ENCODE data around the gene ELOVL3. TPM values are rescaled to one million over a fixed set of nuclear protein-coding genes. Genes with fewer than 3 reads are reported as not detected.

Gene ELOVL3
- total and polyA plus RNA-seq, 8 donors: 0.20 to 0.31 TPM; not detected in 6

DNA sequence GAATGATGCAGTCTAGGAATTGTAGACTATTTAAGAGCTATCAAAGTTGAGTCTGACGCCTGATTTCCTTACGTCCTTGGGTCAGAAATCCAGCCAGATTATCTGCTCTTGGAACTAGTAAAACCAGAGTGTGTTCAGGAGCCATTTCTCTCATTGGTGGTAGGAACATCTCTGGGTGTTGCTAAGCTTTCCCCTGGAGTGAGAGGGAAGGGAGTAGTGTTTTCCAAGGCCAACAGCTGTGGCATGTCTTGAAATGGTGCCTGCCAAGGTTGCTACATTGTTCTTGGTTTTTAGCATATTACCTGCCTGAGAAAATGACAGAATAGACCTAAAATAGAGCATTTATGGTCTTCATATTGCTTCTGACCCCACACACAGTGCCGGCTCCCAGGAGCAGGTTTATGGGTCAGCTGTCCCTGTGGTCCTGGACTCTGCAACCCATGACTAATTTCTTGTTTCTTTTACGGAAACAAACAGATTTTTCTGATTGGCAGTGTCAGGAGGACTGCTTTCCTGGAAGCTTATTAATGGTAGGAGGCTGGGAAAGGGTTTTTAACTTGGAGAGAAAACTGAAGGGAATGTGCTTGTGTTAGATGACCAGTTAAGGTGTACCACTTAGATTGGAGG is 36.8 kb downstream of the ELOVL3 start:
- DNase-seq: no peak
- 64 to 83% (median 66%) methylated on average over 4 of the region's 4 CpGs for WGBS, 5 donors
- Histone ChIP-seq H3K4me3 (no peak overlapping the region), H3K4me1 (peaks cover 18 to 63% (median 46%) of the 10 kb centered on the region in 4 donors), H3K9me3 (no peaks in the 10 kb centered on the region), H3K36me3 (peaks cover 30 to 49% (median 40%) of the 10 kb centered on the region in 4 donors), H3K27me3 (no peaks in the 10 kb centered on the region), H3K27ac (peak overlapping the region in 1 of 5 donors; percentile 15)
- intact Hi-C loops (cut with DNase I; ENCODE audit: low total_unique reads): no loop called here
- TF ChIP-seq CTCF (IDR thresholded peaks at IDR 0.05) (no peak), POLR2A (IDR thresholded peaks at IDR 0.05) (no peak), EP300 (IDR thresholded peaks at IDR 0.05) (no peak), POLR2AphosphoS5 (IDR thresholded peaks at IDR 0.05) (no peak)

- intact Hi-C loops (cut with DNase I; ENCODE audit: low total_unique reads): no loop called here
- no peak overlapping the region for H3K27ac ChIP-seq
- no peak overlapping the region for H3K4me3 ChIP-seq
- H3K9me3 ChIP-seq: no peaks in the 10 kb centered on the region
- WGBS, 5 donors: 69 to 84% (median 74%) methylated on average over 4 of the region's 4 CpGs
- DNase-seq: no peak
- peaks cover 30 to 71% (median 50%) of the 10 kb centered on the region in 4 donors for H3K4me1 ChIP-seq
- TF ChIP-seq EP300 (IDR thresholded peaks at IDR 0.05): no peak
- no peak for TF ChIP-seq POLR2A (IDR thresholded peaks at IDR 0.05)
- no peaks in the 10 kb centered on the region for H3K27me3 ChIP-seq
- H3K36me3 ChIP-seq: peaks cover 30 to 45% (median 37%) of the 10 kb centered on the region in 4 donors
Measured at GRCh38 chr10:102264371-102264770, 38.3 kb downstream of the ELOVL3 start.

- peaks cover 30 to 72% (median 50%) of the 10 kb centered on the region in 4 donors for H3K4me1 ChIP-seq
- no peak for DNase-seq
- no peak for TF ChIP-seq POLR2A (IDR thresholded peaks at IDR 0.05)
- no peak for TF ChIP-seq POLR2AphosphoS5 (IDR thresholded peaks at IDR 0.05)
- no peak for TF ChIP-seq EP300 (IDR thresholded peaks at IDR 0.05)
- TF ChIP-seq CTCF (IDR thresholded peaks at IDR 0.05): no peak
- H3K27me3 ChIP-seq: no peaks in the 10 kb centered on the region
- H3K27ac ChIP-seq: no peak overlapping the region
- peaks cover 8 to 22% (median 15%) of the 10 kb centered on the region in 4 donors for H3K36me3 ChIP-seq
- WGBS, 5 donors: 69 to 89% (median 72%) methylated on average over 3 of the region's 3 CpGs
- no peak overlapping the region for H3K4me3 ChIP-seq
- H3K9me3 ChIP-seq: no peaks in the 10 kb centered on the region
- intact Hi-C loops (cut with DNase I; ENCODE audit: low total_unique reads): no loop called here
Measured at GRCh38 chr10:102266670-102267069, 40.6 kb downstream of the ELOVL3 start.

DNA sequence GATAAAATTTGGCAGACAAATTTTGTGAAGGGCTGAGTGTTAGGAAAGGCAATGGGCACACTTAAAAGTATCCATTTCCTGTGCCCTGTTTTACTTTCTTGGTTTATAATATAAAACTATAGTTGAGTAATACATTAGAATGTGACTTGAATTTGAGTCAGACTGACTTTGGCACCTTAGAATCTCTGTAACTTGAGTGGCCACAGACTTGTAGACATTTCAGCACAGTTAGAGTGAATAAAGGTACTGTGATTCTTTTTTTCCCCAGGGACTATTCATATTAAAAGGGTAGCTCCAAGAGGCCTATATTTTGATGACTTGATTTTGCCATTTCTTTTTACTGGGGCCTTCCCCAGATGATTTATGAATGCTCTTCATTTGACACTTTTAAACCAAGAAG is 41.6 kb downstream of the ELOVL3 start:
- Histone ChIP-seq H3K4me3 (no peak overlapping the region), H3K9me3 (no peaks in the 10 kb centered on the region), H3K36me3 (peaks cover 0 to 11% (median 7%) of the 10 kb centered on the region in 4 donors), H3K27ac (peak overlapping the region in 3 of 5 donors; percentile 7 to 50 (median 14)), H3K27me3 (no peaks in the 10 kb centered on the region), H3K4me1 (peaks cover 25 to 62% (median 43%) of the 10 kb centered on the region in 4 donors)
- no peak for DNase-seq
- intact Hi-C loops (cut with DNase I; ENCODE audit: low total_unique reads): no loop called here
- TF ChIP-seq EP300 (IDR thresholded peaks at IDR 0.05) (no peak), POLR2A (IDR thresholded peaks at IDR 0.05) (no peak), POLR2AphosphoS5 (IDR thresholded peaks at IDR 0.05) (no peak), CTCF (IDR thresholded peaks at IDR 0.05) (no peak)

GRCh38 chr10:102268375-102268888 is 42.3 kb downstream of the ELOVL3 start:
- Histone ChIP-seq H3K4me1 (peaks cover 18 to 60% (median 40%) of the 10 kb centered on the region in 4 donors), H3K36me3 (peaks cover 0 to 10% (median 4%) of the 10 kb centered on the region in 4 donors), H3K27ac (peak overlapping the region in 1 of 5 donors; percentile 50), H3K27me3 (no peaks in the 10 kb centered on the region), H3K4me3 (no peak overlapping the region), H3K9me3 (no peaks in the 10 kb centered on the region)
- TF ChIP-seq EP300 (IDR thresholded peaks at IDR 0.05): no peak
- TF ChIP-seq POLR2AphosphoS5 (IDR thresholded peaks at IDR 0.05): no peak
- no peak for TF ChIP-seq CTCF (IDR thresholded peaks at IDR 0.05)
- TF ChIP-seq POLR2A (IDR thresholded peaks at IDR 0.05): no peak
- intact Hi-C loops (cut with DNase I; ENCODE audit: low total_unique reads): no loop called here
- no peak for DNase-seq

Measured in stomach (tissue), 9 donors.